ENCODE measurements around the gene CHAC1.

CHAC1 gene

DNA sequence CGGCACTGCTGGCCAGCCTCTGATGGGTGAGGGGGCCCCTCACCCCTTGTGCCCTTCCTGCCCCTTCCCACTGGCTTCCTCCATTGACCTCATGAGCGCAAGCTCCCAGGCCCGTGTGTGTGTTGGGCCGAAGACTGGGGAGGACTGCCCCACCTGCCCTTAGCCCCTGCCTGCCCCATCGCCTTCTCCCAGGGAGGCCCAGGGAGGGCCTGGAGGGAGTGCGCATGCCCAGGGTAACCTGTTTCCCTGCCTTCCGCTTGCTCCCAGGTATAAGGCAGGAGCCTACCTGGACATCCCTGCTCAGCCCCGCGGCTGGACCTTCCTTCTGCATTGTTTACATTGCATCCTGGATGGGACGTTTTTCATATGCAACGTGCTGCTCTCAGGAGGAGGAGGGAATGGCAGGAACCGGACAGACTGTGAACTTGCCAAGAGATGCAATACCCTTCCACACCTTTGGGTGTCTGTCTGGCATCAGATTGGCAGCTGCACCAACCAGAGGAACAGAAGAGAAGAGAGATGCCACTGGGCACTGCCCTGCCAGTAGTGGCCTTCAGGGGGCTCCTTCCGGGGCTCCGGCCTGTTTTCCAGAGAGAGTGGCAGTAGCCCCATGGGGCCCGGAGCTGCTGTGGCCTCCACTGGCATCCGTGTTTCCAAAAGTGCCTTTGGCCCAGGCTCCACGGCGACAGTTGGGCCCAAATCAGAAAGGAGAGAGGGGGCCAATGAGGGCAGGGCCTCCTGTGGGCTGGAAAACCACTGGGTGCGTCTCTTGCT lies 15.3 kb upstream of the CHAC1 start:
- WGBS (ENCODE audit: insufficient coverage, insufficient read length) = no CpG with 5 or more reads among the region's 19 CpGs
- DNase-seq (ENCODE audit: low read depth, low spot score) = no peak
- Histone ChIP-seq H3K27ac (ENCODE audit: low read length) (no peak overlapping the region), H3K27me3 (ENCODE audit: control insufficient read depth, insufficient read depth, low read length) (peaks cover 2% of the 10 kb centered on the region; the same call in 1 of the 2 replicates), H3K9me3 (ENCODE audit: control insufficient read depth, insufficient read depth, low read length) (no peaks in the 10 kb centered on the region), H3K4me3 (ENCODE audit: low read length) (no peak overlapping the region), H3K36me3 (ENCODE audit: control insufficient read depth, insufficient read depth, low read length) (no peaks in the 10 kb centered on the region), H3K4me1 (ENCODE audit: control insufficient read depth, insufficient read depth, low read length) (peaks cover 4% of the 10 kb centered on the region)

DNA sequence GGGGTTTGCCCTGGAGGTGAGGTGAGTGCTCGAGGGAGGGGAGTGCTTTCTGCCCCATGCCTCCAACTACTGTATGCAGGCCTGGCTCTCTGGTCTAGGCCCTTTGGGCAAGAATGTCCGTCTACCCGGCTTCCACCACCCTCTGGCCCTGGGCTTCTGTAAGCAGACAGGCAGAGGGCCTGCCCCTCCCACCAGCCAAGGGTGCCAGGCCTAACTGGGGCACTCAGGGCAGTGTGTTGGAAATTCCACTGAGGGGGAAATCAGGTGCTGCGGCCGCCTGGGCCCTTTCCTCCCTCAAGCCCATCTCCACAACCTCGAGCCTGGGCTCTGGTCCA lies 14.8 kb upstream of the CHAC1 start:
- no peaks in the 10 kb centered on the region for H3K36me3 ChIP-seq (ENCODE audit: control insufficient read depth, insufficient read depth, low read length)
- H3K27ac ChIP-seq (ENCODE audit: low read length) = no peak overlapping the region
- no CpG with 5 or more reads among the region's 6 CpGs for WGBS (ENCODE audit: insufficient coverage, insufficient read length)
- H3K4me1 ChIP-seq (ENCODE audit: control insufficient read depth, insufficient read depth, low read length) = peaks cover 4% of the 10 kb centered on the region
- no peak for DNase-seq (ENCODE audit: low read depth, low spot score)
- H3K9me3 ChIP-seq (ENCODE audit: control insufficient read depth, insufficient read depth, low read length) = no peaks in the 10 kb centered on the region
- no peak overlapping the region for H3K4me3 ChIP-seq (ENCODE audit: low read length)
- H3K27me3 ChIP-seq (ENCODE audit: control insufficient read depth, insufficient read depth, low read length) = peaks cover 2% of the 10 kb centered on the region; the same call in 1 of the 2 replicates

DNA sequence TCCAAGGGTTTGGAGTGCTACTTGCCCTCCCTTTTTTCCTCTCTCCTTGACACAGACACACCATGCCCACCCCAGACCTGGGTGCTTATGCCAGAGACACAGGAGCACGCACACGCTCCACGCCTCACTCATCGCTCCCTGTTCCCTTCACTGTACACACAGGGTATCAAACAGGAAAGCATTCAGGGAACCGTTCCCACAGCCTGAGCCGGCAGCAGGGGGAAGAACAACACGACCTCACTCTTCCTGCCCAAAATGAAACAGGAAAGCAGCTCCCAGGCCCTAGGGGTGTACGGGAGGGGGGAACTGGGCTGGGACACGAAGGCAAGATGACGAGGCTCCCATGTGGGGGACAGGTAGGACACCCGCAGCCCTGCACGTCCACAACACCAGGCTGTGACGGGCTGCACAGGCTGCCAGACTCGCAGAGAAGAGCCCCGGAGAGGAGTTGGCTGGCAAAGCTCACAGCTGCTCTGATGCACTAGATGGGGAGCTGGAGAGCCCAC lies 12.9 kb upstream of the CHAC1 start:
- peaks cover 2% of the 10 kb centered on the region; the same call in 1 of the 2 replicates for H3K27me3 ChIP-seq (ENCODE audit: control insufficient read depth, insufficient read depth, low read length)
- H3K27ac ChIP-seq (ENCODE audit: low read length) = no peak overlapping the region
- no CpG with 5 or more reads among the region's 15 CpGs for WGBS (ENCODE audit: insufficient coverage, insufficient read length)
- H3K4me3 ChIP-seq (ENCODE audit: low read length) = no peak overlapping the region
- H3K9me3 ChIP-seq (ENCODE audit: control insufficient read depth, insufficient read depth, low read length) = no peaks in the 10 kb centered on the region
- no peaks in the 10 kb centered on the region for H3K36me3 ChIP-seq (ENCODE audit: control insufficient read depth, insufficient read depth, low read length)
- H3K4me1 ChIP-seq (ENCODE audit: control insufficient read depth, insufficient read depth, low read length) = peaks cover 4% of the 10 kb centered on the region
- DNase-seq (ENCODE audit: low read depth, low spot score) = no peak

DNA sequence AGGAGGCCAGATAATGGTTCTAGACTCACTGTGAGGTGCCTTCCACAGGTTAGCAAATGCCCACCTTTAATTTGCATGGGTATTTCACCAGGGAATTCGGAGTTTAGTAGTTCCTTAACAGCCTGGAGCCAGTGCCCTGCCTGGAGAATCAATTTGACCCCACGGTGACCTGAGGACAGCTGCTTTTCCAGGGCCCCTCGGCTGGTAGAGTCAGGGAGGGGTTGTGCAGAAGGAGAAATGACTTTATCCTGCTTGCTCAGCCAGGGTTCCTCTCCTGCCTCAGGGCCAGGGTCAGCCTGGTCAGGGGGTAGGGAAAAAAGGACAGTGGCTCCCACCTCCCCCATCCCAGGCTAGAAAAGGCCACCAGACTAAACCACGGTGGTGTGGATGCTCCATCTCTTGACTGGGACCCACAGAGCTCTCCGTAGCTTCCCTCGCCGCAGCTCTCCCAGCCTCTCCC lies 12.2 kb upstream of the CHAC1 start:
- H3K36me3 ChIP-seq (ENCODE audit: control insufficient read depth, insufficient read depth, low read length) = no peaks in the 10 kb centered on the region
- peaks cover 2% of the 10 kb centered on the region; the same call in 1 of the 2 replicates for H3K27me3 ChIP-seq (ENCODE audit: control insufficient read depth, insufficient read depth, low read length)
- DNase-seq (ENCODE audit: low read depth, low spot score) = no peak
- no CpG with 5 or more reads among the region's 7 CpGs for WGBS (ENCODE audit: insufficient coverage, insufficient read length)
- peak overlapping the region; percentile 48; the same call in 1 of the 2 replicates for H3K4me3 ChIP-seq (ENCODE audit: low read length)
- peaks cover 4% of the 10 kb centered on the region for H3K4me1 ChIP-seq (ENCODE audit: control insufficient read depth, insufficient read depth, low read length)
- no peaks in the 10 kb centered on the region for H3K9me3 ChIP-seq (ENCODE audit: control insufficient read depth, insufficient read depth, low read length)
- no peak overlapping the region for H3K27ac ChIP-seq (ENCODE audit: low read length)

DNA sequence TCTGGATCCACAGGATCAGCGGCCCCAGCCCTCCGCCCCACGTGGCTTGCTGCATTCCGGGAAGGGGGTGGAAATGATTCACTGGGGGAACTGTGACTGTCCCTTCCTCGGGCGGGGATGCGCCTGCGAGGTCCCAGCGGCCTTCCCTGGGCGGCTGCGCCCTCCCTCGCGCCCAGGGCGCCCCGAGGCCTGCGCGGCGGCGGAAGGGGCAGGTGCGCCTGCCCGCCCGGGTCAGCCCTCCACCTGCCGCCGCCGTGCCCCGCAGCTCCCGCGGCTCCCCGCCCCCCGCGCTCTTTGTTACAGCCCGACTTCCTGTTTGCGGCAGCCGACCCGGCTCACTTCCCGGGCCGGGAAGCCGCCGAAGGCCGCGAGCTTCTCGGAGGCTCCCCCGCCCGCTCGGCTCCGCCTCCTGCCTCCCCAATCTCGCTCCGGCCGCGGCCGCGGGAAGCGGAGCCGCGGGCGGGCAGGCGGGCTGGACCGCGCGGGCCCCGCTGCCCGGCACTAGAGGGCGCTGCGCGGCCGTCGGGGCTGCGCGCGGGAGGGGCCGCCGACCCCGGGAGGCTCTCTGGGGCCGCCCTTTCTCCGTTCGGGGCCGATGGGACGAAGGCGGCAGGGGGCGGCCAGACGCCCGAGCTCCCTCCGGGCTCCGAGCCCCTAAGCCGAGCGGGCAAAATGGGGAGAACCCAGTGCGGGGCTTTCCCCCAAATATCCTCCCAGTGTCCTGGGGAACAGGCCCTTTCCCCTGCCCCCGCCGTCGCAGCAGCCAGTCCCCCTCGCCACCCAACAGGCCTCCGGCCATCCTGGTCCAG lies 11.5 kb upstream of the CHAC1 start:
- DNase-seq (ENCODE audit: low read depth, low spot score) = no peak
- WGBS (ENCODE audit: insufficient coverage, insufficient read length) = no CpG with 5 or more reads among the region's 92 CpGs
- Histone ChIP-seq H3K4me1 (ENCODE audit: control insufficient read depth, insufficient read depth, low read length) (peaks cover 4% of the 10 kb centered on the region), H3K4me3 (ENCODE audit: low read length) (peak overlapping the region; percentile 49; the same call in 1 of the 2 replicates), H3K27me3 (ENCODE audit: control insufficient read depth, insufficient read depth, low read length) (peaks cover 2% of the 10 kb centered on the region; the same call in 1 of the 2 replicates), H3K9me3 (ENCODE audit: control insufficient read depth, insufficient read depth, low read length) (no peaks in the 10 kb centered on the region), H3K36me3 (ENCODE audit: control insufficient read depth, insufficient read depth, low read length) (no peaks in the 10 kb centered on the region), H3K27ac (ENCODE audit: low read length) (no peak overlapping the region)

DNA sequence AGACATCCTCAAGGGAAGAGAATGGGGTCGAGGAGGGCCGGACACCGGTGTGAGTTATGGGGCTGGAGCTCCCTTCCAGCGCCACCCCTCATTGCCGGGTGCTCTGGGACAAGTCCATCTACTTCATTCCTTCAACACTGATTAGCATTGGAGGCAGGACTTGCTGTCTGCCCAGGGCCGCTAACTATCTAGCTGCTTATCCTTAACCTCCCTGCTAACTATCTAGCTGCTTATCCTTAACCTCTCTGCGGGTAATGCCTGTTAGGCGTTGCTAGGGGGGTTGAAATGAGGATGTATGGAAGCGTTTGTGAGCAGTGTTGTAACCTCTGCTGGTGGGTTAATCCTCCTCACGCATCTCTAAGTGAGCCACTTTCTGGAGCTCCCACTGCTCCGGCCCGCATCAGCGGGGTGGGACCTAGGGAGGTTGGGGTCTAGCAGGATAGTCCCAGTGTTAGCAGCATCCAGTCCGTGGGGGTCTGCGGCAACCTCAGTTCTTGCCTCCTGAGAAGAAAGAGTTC lies 10.9 kb upstream of the CHAC1 start:
- H3K4me1 ChIP-seq (ENCODE audit: control insufficient read depth, insufficient read depth, low read length) = peaks cover 4% of the 10 kb centered on the region
- no CpG with 5 or more reads among the region's 15 CpGs for WGBS (ENCODE audit: insufficient coverage, insufficient read length)
- H3K4me3 ChIP-seq (ENCODE audit: low read length) = peak overlapping the region; percentile 49; the same call in 1 of the 2 replicates
- peaks cover 2% of the 10 kb centered on the region; the same call in 1 of the 2 replicates for H3K27me3 ChIP-seq (ENCODE audit: control insufficient read depth, insufficient read depth, low read length)
- H3K36me3 ChIP-seq (ENCODE audit: control insufficient read depth, insufficient read depth, low read length) = no peaks in the 10 kb centered on the region
- H3K27ac ChIP-seq (ENCODE audit: low read length) = no peak overlapping the region
- DNase-seq (ENCODE audit: low read depth, low spot score) = no peak
- no peaks in the 10 kb centered on the region for H3K9me3 ChIP-seq (ENCODE audit: control insufficient read depth, insufficient read depth, low read length)

DNA sequence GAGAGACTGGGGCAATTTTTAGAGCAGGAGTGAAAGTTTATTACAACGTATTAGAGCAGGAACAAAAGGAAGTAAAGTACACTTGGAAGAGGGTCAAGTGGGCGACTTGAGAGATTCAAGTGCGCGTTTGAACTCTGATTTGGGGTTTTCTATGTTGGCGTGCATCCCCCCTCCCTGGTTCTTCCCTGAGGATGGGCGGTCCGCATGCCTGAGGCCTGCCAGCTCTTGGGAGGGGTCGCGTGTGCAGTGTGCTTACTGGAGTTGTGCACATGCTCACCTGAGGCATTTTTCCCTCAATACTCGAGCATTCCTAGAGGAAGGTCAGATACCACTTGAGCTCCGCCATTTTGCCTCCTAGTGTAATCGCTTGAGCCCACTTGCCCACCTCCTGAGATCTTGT lies 10.4 kb upstream of the CHAC1 start:
- no CpG with 5 or more reads among the region's 12 CpGs for WGBS (ENCODE audit: insufficient coverage, insufficient read length)
- Histone ChIP-seq H3K27me3 (ENCODE audit: control insufficient read depth, insufficient read depth, low read length) (peaks cover 2% of the 10 kb centered on the region; the same call in 1 of the 2 replicates), H3K9me3 (ENCODE audit: control insufficient read depth, insufficient read depth, low read length) (no peaks in the 10 kb centered on the region), H3K36me3 (ENCODE audit: control insufficient read depth, insufficient read depth, low read length) (no peaks in the 10 kb centered on the region), H3K27ac (ENCODE audit: low read length) (no peak overlapping the region), H3K4me3 (ENCODE audit: low read length) (no peak overlapping the region), H3K4me1 (ENCODE audit: control insufficient read depth, insufficient read depth, low read length) (peaks cover 1% of the 10 kb centered on the region)
- DNase-seq (ENCODE audit: low read depth, low spot score) = no peak

DNA sequence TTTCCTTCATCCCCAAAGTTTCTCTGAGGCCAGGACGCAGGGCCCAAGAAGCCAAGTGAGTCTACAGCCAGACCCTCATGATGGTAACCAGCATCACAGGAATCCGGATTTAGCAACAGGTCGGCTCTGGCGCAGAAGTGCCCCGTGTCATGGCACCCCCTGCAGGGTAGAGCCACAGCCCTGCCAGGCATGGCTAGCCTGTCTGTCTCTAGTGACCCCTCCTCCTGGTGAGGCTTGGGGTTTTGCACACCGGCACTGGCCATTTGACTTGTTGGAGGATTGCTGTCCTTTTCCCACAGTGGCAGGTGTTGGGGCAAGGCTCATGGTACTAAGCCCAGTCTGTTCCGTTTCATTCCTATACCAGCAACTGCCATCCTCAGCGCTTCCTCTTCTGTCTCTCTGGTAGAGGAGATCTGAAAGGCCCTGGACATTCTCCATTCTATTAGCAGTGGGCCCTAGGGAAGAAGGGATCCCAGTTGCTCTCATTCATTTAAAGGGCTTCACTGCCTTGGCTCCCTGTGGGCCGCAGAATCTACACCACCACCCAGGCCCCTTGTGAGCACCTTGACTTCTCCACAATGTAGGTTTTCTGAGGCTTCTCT lies 9.4 kb upstream of the CHAC1 start:
- Histone ChIP-seq H3K27ac (ENCODE audit: low read length) (no peak overlapping the region), H3K4me3 (ENCODE audit: low read length) (no peak overlapping the region), H3K27me3 (ENCODE audit: control insufficient read depth, insufficient read depth, low read length) (peaks cover 2% of the 10 kb centered on the region; the same call in 1 of the 2 replicates), H3K36me3 (ENCODE audit: control insufficient read depth, insufficient read depth, low read length) (no peaks in the 10 kb centered on the region), H3K4me1 (ENCODE audit: control insufficient read depth, insufficient read depth, low read length) (peaks cover 1% of the 10 kb centered on the region), H3K9me3 (ENCODE audit: control insufficient read depth, insufficient read depth, low read length) (no peaks in the 10 kb centered on the region)
- WGBS (ENCODE audit: insufficient coverage, insufficient read length) = no CpG with 5 or more reads among the region's 9 CpGs
- DNase-seq (ENCODE audit: low read depth, low spot score) = no peak

DNA sequence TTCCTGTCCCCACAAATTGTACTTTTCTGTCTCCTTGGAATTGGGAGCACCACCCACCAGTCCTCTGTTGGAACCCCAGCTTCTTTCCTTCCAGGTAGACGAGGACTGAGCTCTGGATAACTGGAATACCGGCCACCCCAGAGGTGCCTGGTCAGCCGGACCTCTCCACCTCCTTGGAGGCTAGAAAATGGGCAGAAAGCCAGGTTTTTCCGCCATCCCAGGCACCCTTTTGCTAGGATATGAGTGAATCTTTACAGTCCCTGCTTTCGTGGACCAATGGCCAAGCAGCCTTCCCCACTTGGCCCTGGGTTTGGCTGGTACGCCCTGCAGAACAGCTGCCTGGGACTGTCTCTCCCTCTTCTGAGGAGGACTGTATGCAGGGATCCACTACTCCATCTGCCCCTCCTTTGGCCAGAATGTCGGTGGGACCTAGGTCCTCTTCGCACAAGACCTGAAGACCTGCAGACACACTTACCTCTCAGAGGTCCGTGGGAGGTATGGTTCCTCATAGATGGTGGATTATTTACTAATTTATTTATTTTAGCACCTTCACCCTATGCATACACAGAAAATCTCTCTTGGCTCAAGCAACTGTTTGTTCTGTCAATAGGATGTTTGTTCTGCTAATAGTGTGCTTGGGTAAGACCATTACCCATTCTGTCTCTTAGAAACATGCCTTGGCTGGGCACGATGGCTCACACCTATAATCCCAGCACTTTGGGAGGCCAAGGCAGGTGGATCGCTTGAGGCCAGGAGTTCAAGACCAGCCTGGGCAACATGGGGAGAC lies 8.6 kb upstream of the CHAC1 start:
- H3K27ac ChIP-seq (ENCODE audit: low read length) = no peak overlapping the region
- no peaks in the 10 kb centered on the region for H3K36me3 ChIP-seq (ENCODE audit: control insufficient read depth, insufficient read depth, low read length)
- H3K9me3 ChIP-seq (ENCODE audit: control insufficient read depth, insufficient read depth, low read length) = no peaks in the 10 kb centered on the region
- DNase-seq (ENCODE audit: low read depth, low spot score) = no peak
- peaks cover 2% of the 10 kb centered on the region; the same call in 1 of the 2 replicates for H3K27me3 ChIP-seq (ENCODE audit: control insufficient read depth, insufficient read depth, low read length)
- peaks cover 2% of the 10 kb centered on the region for H3K4me1 ChIP-seq (ENCODE audit: control insufficient read depth, insufficient read depth, low read length)
- H3K4me3 ChIP-seq (ENCODE audit: low read length) = no peak overlapping the region
- no CpG with 5 or more reads among the region's 11 CpGs for WGBS (ENCODE audit: insufficient coverage, insufficient read length)
